HepG2 (cell line): ENCODE measurements around the gene FANCE. TPM values are rescaled to one million over a fixed set of nuclear protein-coding genes. Genes with fewer than 3 reads are reported as not detected.

Source experiments
- CCDC6 ChIP-seq: sonication (generic); formaldehyde crosslinking; IDR thresholded peaks from 2 replicates; pipeline ENCODE4 v1.8.1; 2022; ENCODE audit warnings: mild to moderate bottlenecking, missing genetic modification reagents, moderate library complexity
- FLYWCH1 ChIP-seq: sonication (generic); formaldehyde crosslinking; IDR thresholded peaks from 2 replicates; pipeline ENCODE4 v1.8.1; 2023; ENCODE audit warnings: mild to moderate bottlenecking, missing genetic modification reagents
- FOXM1 ChIP-seq: sonication (generic); formaldehyde crosslinking; IDR thresholded peaks from 2 replicates; pipeline ENCODE4 v1.5.0; 2020; ENCODE audit warnings: missing genetic modification reagents
- HNF4G ChIP-seq, 2 experiments: sonication (generic) in 1 of 2; formaldehyde crosslinking in 1 of 2; IDR thresholded peaks; 2 replicates each; pipeline versions ENCODE4 v1.4.0 to v1.6.1; 2011 to 2020; ENCODE audit warnings: borderline replicate concordance in 2 of 2, low read depth in 2 of 2, mild to moderate bottlenecking in 2 of 2, low read length in 1 of 2, missing genetic modification reagents in 1 of 2, moderate library complexity in 1 of 2
- IKZF1 ChIP-seq: fragments of 450-650 bp; IDR thresholded peaks from 2 replicates; pipeline ENCODE4 v1.7.1; 2016
- MYC ChIP-seq: sonication (generic); formaldehyde crosslinking; IDR thresholded peaks from 2 replicates; pipeline ENCODE4 v1.9.0; 2021; ENCODE audit warnings: missing genetic modification reagents, borderline replicate concordance
- POLR2G ChIP-seq: fragments of 200-400 bp; formaldehyde crosslinking; IDR thresholded peaks from 2 replicates; pipeline ENCODE4 v1.6.1; 2018; ENCODE audit warnings: mild to moderate bottlenecking, low read depth, low read length, moderate library complexity
- RXRB ChIP-seq: IDR thresholded peaks from 2 replicates; pipeline ENCODE4 v1.6.1; 2016; ENCODE audit warnings: borderline replicate concordance, missing genetic modification reagents, missing compliant biosample characterization
- SRSF9 ChIP-seq: fragments of 200-400 bp; formaldehyde crosslinking; IDR thresholded peaks from 2 replicates; pipeline ENCODE4 v1.6.1; 2018; ENCODE audit warnings: borderline replicate concordance, mild to moderate bottlenecking, low read depth, low read length; ENCODE audit not compliant: insufficient read depth, poor library complexity, severe bottlenecking
- ZC3H13 ChIP-seq: sonication (generic); formaldehyde crosslinking; IDR thresholded peaks from 2 replicates; pipeline ENCODE4 v1.8.1; 2023; ENCODE audit warnings: mild to moderate bottlenecking, missing genetic modification reagents, moderate library complexity
- ZNF121 ChIP-seq: sonication (generic); formaldehyde crosslinking; IDR thresholded peaks from 2 replicates; pipeline ENCODE4 v1.5.0; 2020; ENCODE audit warnings: mild to moderate bottlenecking, missing genetic modification reagents
- ZNF34 ChIP-seq: sonication (generic); formaldehyde crosslinking; IDR thresholded peaks from 2 replicates; pipeline ENCODE4 v1.4.0; 2020; ENCODE audit warnings: mild to moderate bottlenecking, missing genetic modification reagents, borderline replicate concordance
- ZNF510 ChIP-seq: sonication (generic); formaldehyde crosslinking; IDR thresholded peaks from 2 replicates; pipeline ENCODE4 v1.4.0; 2020; ENCODE audit warnings: low read depth, mild to moderate bottlenecking, missing genetic modification reagents
- ZNF792 ChIP-seq: IDR thresholded peaks from 2 replicates; pipeline ENCODE4 v1.6.1; 2016
- polyA plus RNA-seq, 8 experiments: library from polyadenylated mRNA; depleted of rRNA in 3 of 8; stranded (reverse) in 7 of 8; unstranded in 1 of 8; fragments of >200 nt; fragmentation: Illumina TruSeq in 4 of 8; extraction: Trizol in 4 of 8; gene quantifications; 2 replicates each; pipeline versions ENCODE4 v1.2.1 to v1.2.3, GENCODE V29; 2011 to 2016; ENCODE audit warnings: low read depth in 4 of 8, missing spikeins in 1 of 8, mixed read lengths in 1 of 8; ENCODE audit not compliant: insufficient read depth in 1 of 8
- total RNA-seq, 5 experiments: library from RNA; depleted of rRNA; stranded (reverse); fragments of >200 nt; fragmentation: Illumina TruSeq; extraction: Trizol; gene quantifications; 2 replicates each; pipeline ENCODE4 v1.2.3, GENCODE V29; 2016; ENCODE audit warnings: low read depth in 1 of 5
- TF ChIP-seq, protein P1 (sequence below): sonication (generic); formaldehyde crosslinking; IDR thresholded peaks from 2 replicates; pipeline ENCODE4 v1.5.1; 2020; ENCODE audit warnings: mild to moderate bottlenecking, moderate library complexity, missing genetic modification reagents
- TF ChIP-seq, protein P2 (sequence below): sonication (generic); formaldehyde crosslinking; IDR thresholded peaks from 2 replicates; pipeline ENCODE4 v1.9.0; 2021; ENCODE audit warnings: missing genetic modification reagents, borderline replicate concordance
- TF ChIP-seq, protein P3 (sequence below): IDR thresholded peaks from 2 replicates; pipeline ENCODE4 v1.6.1; 2016
- TF ChIP-seq, protein P4 (sequence below): sonication (generic); formaldehyde crosslinking; IDR thresholded peaks from 2 replicates; pipeline ENCODE4 v1.5.1; 2020; ENCODE audit warnings: missing genetic modification reagents, mild to moderate bottlenecking, borderline replicate concordance
- TF ChIP-seq, protein P5 (sequence below): IDR thresholded peaks from 2 replicates; pipeline ENCODE4 v1.6.1; 2016; ENCODE audit warnings: mild to moderate bottlenecking

The FANCE gene
- total and polyA plus RNA-seq, 2 of the 13 experiments (the other 11 are each of a cell fraction or from before 2014, with no cell fraction given), result 7.1 to 11.2 TPM

DNA sequence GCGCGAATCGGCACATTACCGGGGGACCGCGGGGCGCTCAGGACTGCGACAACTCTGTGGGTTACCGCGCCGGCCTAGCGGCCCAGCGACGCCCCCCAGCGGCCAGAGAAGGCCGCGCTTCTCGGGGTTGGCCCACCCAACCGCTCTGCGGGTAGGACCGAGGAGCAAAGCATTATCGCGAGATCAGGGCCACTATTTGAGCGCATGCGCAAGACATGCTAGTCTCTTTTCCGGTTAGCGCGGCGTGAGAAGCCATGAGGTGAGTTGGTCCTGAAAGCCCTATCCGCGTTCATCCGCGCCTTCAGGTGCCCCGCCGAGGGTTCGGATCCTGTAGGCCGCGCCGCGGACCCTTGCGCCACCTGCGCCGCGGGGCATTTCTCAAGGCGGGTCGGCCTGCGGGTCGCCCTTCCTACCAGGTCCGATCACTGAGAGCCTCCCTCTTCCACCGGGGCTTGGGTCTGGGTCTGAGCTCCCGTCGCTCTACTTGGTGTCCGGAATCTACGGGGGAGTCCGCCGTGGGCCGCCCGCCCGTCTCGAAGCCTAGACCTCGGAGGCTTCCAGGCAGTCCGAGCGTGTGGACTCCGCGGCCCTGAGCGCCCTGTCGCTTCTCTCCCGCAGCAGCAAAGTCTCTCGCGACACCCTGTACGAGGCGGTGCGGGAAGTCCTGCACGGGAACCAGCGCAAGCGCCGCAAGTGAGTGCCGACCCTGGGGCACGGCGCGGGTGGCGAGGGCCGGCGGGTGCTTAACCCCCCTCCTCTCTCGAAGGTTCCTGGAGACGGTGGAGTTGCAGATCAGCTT lies 16.2 kb downstream of the FANCE start, which contains the start of gene RPL10A (continued):
- TF ChIP-seq, protein P1, sequence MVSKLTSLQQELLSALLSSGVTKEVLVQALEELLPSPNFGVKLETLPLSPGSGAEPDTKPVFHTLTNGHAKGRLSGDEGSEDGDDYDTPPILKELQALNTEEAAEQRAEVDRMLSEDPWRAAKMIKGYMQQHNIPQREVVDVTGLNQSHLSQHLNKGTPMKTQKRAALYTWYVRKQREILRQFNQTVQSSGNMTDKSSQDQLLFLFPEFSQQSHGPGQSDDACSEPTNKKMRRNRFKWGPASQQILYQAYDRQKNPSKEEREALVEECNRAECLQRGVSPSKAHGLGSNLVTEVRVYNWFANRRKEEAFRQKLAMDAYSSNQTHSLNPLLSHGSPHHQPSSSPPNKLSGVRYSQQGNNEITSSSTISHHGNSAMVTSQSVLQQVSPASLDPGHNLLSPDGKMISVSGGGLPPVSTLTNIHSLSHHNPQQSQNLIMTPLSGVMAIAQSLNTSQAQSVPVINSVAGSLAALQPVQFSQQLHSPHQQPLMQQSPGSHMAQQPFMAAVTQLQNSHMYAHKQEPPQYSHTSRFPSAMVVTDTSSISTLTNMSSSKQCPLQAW (CRISPR knock-in tag), result peak; percentile 97
- TF ChIP-seq POLR2G (peak; percentile 100), HNF4G (IDR thresholded peaks at IDR 0.05; ENCODE audit: borderline replicate concordance, low read depth, low read length) (peak; percentile 26; the same call in 1 of the 2 replicates), HNF4G (CRISPR knock-in tag; IDR thresholded peaks at IDR 0.05; ENCODE audit: borderline replicate concordance, low read depth) (peak; percentile 46; the same call in 1 of the 2 replicates), ZNF792 (CRISPR knock-in tag) (peak; percentile 97), IKZF1 (no peak), ZNF34 (peak; percentile 79), SRSF9 (no peak), FOXM1 (CRISPR knock-in tag) (no peak; the same call in 1 of the 2 replicates), MYC (CRISPR knock-in tag) (peak; percentile 100), FLYWCH1 (CRISPR knock-in tag) (no peak), ZNF510 (CRISPR knock-in tag) (peak; percentile 99), ZC3H13 (CRISPR knock-in tag) (peak; percentile 96), RXRB (CRISPR knock-in tag) (peak; percentile 77), CCDC6 (peak; percentile 92; the same call in 1 of the 2 replicates), ZNF121 (CRISPR knock-in tag) (peak; percentile 54)
- TF ChIP-seq, protein P2, sequence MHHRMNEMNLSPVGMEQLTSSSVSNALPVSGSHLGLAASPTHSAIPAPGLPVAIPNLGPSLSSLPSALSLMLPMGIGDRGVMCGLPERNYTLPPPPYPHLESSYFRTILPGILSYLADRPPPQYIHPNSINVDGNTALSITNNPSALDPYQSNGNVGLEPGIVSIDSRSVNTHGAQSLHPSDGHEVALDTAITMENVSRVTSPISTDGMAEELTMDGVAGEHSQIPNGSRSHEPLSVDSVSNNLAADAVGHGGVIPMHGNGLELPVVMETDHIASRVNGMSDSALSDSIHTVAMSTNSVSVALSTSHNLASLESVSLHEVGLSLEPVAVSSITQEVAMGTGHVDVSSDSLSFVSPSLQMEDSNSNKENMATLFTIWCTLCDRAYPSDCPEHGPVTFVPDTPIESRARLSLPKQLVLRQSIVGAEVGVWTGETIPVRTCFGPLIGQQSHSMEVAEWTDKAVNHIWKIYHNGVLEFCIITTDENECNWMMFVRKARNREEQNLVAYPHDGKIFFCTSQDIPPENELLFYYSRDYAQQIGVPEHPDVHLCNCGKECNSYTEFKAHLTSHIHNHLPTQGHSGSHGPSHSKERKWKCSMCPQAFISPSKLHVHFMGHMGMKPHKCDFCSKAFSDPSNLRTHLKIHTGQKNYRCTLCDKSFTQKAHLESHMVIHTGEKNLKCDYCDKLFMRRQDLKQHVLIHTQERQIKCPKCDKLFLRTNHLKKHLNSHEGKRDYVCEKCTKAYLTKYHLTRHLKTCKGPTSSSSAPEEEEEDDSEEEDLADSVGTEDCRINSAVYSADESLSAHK, result peak; percentile 72; the same call in 1 of the 2 replicates
- TF ChIP-seq, protein P3, sequence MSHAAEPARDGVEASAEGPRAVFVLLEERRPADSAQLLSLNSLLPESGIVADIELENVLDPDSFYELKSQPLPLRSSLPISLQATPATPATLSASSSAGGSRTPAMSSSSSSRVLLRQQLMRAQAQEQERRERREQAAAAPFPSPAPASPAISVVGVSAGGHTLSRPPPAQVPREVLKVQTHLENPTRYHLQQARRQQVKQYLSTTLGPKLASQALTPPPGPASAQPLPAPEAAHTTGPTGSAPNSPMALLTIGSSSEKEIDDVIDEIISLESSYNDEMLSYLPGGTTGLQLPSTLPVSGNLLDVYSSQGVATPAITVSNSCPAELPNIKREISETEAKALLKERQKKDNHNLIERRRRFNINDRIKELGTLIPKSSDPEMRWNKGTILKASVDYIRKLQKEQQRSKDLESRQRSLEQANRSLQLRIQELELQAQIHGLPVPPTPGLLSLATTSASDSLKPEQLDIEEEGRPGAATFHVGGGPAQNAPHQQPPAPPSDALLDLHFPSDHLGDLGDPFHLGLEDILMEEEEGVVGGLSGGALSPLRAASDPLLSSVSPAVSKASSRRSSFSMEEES (CRISPR knock-in tag), result peak; percentile 74; the same call in 1 of the 2 replicates
- TF ChIP-seq, protein P4, sequence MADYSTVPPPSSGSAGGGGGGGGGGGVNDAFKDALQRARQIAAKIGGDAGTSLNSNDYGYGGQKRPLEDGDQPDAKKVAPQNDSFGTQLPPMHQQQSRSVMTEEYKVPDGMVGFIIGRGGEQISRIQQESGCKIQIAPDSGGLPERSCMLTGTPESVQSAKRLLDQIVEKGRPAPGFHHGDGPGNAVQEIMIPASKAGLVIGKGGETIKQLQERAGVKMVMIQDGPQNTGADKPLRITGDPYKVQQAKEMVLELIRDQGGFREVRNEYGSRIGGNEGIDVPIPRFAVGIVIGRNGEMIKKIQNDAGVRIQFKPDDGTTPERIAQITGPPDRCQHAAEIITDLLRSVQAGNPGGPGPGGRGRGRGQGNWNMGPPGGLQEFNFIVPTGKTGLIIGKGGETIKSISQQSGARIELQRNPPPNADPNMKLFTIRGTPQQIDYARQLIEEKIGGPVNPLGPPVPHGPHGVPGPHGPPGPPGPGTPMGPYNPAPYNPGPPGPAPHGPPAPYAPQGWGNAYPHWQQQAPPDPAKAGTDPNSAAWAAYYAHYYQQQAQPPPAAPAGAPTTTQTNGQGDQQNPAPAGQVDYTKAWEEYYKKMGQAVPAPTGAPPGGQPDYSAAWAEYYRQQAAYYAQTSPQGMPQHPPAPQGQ (CRISPR knock-in tag), result no peak
- TF ChIP-seq, protein P5, sequence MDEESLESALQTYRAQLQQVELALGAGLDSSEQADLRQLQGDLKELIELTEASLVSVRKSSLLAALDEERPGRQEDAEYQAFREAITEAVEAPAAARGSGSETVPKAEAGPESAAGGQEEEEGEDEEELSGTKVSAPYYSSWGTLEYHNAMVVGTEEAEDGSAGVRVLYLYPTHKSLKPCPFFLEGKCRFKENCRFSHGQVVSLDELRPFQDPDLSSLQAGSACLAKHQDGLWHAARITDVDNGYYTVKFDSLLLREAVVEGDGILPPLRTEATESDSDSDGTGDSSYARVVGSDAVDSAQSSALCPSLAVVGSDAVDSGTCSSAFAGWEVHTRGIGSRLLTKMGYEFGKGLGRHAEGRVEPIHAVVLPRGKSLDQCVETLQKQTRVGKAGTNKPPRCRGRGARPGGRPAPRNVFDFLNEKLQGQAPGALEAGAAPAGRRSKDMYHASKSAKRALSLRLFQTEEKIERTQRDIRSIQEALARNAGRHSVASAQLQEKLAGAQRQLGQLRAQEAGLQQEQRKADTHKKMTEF, result peak; percentile 99
